NK-92 treated with Interleukin-12 subunit alpha and Interleukin-12 subunit beta, amount 100 ng/mL, for 24 hours (cell line): Measurements from ENCODE around the gene ITPA.

ENCODE experiments used
- DNase-seq: peaks from one replicate; lab custom pipeline; 2025; lab: John Stamatoyannopoulos, UW

Gene ITPA

DNA sequence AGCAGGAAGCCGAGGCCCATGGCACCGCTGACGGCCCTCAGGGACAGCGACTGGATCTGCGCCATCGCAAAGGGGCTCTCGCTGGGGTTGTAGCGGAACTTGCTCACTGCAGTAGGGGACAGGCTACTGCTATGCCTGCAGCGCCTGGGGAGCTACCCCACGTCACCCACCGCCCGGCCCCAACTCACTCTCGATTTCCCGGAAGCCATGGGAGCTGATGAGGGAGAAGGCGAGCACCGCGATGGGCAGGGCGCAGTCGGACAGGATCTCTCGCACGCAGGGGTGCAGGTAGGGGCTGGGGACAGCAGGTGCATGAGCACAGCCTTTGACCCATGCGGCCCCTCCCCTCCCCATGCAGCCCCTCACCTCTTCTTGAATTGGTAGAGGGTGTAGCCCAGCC lies 19.9 kb downstream of the ITPA start:
- no peak for DNase-seq

- DNase-seq = no peak
These were observed 20.5 kb downstream of the ITPA start for GRCh38 chr20:3229798-3230197.

DNA sequence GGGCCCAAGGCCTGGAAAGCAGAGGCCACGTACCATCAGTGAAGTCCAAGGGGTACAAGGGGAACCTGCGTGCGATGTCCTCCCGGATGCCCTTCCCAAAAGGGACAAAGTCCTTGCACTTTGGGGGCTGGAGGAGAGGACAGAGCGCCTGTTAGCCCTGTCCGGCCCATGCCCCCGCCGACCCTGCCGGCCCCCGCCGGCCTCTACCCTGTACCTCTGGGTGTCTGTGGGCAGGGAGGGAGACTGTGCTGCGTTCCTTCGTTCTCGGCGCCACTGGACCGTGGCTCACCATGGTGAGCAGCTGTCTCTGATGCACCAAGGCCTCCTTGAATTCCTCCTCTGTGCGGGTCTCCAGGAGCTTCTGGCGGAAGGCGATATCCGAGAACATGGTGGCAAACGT lies 21.8 kb downstream of the ITPA start:
- DNase-seq = no peak

DNA sequence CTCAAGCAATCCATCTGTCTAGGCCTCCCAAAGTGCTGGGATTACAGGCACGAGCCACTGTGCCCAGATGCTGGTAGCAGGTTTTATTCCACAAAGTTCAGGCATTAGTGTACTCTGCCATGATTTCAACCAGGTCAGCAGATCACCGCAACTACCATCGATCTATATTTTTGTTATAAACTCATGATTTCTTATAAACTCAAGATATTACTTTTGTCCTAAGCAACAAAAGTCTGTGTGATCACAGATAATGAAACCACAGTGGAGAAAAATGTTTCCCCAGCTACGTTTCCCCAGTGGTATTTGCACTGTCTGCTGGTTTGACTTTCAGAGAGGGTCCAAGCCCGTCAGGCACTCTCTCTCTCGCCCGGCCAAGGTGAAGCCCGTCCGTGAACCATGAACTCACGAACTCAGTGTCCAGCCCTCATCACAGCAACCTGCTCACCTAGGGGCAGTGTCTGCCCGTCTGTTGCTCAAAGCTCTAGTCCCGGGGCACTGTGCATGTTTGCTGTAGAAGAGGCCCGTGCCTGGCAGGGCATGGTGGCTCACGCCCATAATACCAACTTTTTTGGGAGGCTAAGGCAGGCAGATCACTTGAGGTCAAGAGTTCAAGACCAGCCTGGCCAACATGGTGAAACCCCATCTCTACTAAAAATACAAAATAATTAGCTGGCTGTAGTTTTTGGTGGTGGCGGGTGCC lies 22.7 kb downstream of the ITPA start:
- DNase-seq = no peak

GRCh38 chr20:3233131-3233990 lies 24.1 kb downstream of the ITPA start:
- no peak for DNase-seq

DNA sequence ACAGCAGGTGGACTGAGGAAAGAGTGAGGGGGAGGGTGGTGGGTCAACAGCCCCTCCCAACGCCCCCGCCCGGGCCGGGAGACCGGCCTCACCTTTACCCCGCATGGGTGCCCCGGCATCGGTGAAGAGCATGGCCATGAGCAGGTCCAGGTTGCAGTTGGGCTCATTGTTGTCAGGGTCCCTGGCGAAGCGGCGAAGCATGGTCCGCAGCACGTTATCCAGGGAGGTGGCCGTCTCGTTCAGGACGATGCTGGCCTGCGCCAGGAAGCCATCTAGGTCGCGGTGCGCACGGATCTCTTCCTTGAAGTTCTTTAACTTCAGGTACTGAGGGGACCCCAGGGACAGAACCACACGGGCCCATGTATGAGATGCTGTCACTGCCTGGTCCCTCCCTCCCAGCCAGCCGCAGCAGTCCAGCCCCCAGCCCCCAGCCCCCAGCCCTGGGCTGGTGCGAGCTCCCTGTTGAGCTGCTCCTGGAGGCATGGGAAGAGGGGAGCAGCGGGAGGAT lies 24.7 kb downstream of the ITPA start:
- no peak for DNase-seq

DNA sequence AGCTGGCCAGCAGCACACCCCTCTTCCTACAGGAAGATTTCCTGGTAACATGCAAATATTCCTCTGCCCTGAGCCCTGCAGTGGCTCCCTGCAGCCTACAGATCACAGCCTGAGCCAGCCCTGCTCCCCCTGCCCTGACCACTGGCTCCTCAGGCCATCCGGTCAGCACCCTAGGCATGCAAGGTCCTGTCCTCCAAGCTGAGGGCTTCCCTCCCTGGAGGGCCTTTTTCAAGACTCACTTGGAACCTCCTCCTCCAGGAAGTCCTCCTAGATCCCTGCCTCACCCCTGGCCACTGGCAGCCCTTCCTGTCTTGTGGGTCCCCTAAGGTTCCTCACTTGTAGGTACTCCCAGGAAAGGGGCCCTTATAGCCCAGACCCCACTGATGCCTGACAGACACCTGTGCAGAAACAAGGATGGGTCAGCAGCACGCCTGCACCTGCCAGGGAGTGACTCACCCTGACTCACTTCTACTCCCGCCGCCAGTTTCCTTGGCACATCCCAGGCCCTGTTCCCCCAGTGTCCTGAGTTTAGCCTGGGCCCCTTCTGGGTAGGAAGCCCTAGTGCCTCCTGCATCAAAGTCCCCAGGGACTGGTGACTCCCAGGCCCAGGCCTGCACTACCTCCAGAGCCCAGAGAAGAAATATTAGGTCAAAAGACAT lies 26.5 kb downstream of the ITPA start:
- DNase-seq = no peak

GRCh38 chr20:3237011-3237957 lies 28.0 kb downstream of the ITPA start:
- no peak for DNase-seq

DNA sequence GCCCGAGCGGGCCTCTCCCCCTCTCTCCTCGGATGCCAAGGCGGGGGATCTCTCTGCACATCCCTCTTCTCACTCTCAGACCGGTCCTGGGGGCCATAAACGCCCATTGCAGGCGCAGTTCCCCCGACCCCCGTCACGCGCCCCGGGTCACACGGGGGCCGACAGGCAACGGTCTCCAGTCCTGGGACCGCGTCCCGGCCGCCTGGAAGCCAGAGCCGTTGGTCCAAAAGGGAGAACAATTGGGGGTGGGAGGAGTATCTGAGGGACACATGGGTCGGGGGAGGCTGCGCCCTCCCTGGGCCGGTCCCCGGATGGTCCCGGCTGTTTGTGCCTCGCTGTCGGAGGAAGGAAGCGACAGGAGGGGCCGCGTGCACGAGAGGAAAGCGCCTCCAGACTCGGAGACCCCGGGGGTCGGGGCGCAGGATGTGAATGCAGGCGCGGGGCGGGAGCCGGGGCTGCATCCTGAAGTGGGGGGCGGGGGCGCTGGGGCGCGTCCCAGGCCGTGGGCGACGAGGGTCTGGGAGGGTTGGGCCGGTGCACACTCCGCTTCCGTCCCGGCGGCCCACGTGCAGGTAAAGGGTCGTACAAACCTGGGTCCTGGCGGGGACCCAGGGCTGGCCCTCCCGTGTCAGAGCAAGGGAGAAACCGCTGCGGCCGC lies 28.8 kb downstream of the ITPA start:
- no peak for DNase-seq

GRCh38 chr20:3238616-3239025 lies 29.3 kb downstream of the ITPA start:
- DNase-seq = no peak

DNA sequence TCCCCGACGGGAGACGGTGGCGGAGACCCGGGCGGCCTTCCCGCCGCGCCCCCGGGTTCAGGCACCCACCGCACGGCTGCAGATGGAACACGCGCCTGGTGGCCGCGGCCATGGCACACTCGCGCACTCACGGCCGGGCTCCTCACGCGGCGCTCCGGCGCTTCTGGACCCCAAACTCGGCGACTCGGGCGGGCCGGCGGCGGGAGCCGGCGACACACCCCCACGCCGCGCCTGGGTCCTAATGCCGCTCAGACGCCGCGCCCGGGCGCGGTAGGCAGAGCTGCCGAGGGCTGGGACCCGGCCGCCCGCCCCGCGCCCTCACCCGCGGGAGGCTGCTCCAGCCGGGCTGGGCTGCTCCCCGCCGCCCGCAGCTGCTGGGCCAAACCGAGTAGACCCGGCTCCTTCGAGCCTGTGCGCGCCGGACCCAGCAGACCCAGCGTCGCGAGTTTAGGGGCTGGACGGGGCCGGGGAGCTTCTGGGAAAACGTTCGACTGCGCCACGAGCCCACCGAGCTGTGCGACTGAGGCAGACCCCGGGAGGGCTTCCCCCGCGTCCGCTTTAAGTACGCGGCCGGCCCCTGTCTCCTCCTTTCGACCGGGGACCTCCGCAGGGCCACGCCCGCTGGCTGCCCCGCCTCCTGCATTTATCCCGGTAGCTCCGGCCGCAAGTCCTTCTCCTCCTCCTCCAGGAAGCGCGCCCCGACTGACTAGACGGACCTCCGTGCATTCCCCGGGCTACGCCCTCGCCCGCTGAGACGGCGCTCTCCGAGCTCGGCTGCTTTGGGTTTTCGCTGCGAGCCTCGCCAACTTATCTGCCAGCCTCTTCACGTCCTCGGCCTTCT lies 29.9 kb downstream of the ITPA start, which contains the start of gene SLC4A11:
TSS of gene SLC4A11 (minus strand) at position 165 of the 841 bp plus-strand sequence. CDS start at position 112, 53 bp downstream.
- no peak for DNase-seq

DNA sequence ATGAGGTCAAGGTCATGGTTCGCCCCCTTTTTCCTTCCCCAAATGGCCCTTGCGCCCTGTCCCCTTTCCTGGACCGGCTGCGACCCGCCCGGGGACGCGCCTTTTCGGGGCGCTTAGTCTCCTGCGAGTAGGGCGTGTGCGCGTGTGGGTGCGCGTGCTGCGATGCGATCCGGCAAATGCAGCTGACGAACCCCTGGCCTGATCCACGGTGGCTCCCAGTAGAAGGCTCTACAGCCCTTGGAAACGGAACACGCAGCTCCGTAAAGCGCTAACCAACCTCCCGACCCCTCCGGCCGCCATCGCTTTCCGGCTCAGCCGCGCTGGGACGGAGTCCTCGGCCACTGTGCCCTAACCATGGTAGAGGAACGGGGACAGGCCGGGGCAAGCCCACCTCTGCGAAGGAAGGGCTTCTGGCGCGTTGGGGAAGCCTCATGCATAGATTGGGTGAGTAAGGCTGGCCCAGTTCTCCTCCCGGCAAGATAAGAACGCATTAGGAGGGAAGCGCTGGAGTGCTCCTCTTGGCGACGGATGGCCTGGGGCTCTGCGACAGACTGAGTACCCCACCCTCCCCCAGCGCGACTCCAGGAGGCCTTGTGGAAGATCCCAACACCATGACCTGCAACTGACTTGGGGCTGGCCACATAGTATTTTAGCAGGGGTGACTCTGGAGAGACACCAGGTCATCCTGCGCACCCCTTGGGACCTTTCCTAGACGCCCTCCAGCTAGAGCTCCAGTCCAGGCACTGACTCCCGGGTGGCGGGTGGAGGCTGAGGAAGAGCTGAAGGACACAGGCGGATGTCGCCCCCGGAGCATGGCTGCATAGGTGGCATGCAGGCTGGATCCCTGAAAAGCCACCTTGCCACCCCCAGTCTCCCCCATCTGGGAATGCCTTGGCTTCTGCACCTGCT lies 30.8 kb downstream of the ITPA start:
- no peak for DNase-seq

- DNase-seq = no peak
These were observed 31.6 kb downstream of the ITPA start for GRCh38 chr20:3240776-3241363.

GRCh38 chr20:3242172-3242692 lies 32.9 kb downstream of the ITPA start:
- no peak for DNase-seq

DNA sequence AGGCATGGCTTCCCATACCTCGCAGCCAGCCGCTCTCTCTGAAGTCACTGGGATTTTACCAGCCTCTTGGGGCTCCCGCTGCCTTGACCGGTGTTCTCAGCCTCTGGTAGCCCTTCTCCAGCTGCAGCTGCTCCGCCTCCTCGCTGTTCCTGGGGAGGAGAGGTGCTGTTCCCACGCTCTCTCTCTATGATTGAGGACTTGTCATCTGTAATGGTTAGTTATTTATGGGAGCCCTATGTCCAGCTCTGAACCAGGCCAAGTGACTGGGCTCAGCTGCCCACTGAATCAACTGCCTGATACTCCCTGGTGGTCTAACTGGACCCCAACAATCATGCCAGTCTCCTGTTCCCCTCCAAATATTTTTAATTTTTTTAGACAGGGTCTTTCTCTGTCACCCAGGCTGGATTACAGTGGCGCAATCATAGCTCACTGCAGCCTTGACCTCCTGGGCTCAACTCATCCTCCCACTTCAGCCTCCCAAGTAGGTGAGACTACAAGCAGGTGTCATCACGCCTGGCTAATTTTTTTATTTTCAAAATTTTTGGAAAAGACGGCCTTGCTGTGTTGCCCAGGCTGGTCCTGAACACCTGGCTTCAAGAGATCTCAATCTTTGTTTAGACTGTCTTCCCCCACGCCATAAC lies 34.5 kb downstream of the ITPA start:
- no peak for DNase-seq

DNA sequence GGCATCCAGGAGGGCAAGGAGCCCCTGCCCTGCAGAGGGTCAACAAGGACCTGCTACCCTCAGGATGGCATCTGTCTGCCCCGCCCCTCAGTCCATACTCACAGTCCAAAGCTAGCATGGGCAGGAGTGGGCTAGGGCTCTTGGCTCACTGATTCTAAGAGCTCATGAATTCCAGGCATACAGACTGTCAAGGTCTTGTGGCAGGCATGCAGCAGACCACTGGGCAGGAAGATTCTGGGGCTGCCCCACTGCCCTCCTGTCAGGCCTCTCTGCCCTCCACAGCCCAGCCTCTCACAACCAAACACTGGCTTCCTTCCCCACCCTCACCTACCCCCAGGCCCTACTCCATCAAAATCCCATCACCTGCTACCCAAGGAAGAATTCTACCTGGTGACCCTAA lies 35.3 kb downstream of the ITPA start:
- no peak for DNase-seq

DNA sequence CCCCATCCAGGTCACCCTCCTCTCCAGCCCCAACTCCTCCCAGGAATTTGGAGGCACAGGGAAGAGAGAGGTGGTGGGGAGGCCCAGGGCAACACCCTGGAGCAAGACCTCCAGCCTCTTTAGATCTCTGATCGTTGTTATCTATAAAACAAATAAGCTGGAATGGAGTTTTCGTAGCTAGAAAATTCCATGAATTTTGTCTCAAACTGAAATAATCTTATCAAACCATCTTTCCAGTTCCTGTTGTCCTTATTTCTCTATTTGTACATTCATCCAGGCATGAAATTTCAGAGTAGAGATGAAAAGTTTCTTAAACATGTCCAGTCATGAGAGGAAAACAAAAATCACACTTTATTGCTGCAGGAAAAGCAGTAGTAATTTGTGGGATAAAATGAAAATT lies 35.9 kb downstream of the ITPA start:
- DNase-seq = no peak

DNA sequence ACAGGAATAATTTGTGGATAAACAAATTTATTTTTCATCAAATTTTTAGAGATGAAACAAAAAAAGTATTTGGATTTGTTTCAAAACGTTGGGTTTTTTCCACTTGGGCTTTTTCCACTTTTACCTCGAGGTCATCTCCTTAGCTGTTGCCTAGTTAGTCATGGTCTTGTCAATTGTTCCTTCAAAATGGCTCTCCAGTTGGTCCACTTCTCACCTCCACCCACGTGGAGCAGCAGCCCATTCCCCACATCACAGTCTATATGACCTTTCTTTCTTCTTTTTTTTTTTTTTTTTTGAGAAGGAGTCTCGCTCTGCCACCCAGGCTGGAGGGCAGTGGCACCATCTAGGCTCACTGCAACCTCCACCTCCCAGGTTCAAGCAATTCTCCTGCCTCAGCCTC lies 36.4 kb downstream of the ITPA start:
- DNase-seq = no peak
